Suprapubic skin (tissue), 4 donors: ENCODE results near the gene ENO4.

Experiments
- CTCF ChIP-seq, 2 donors: fragments of 200-600 bp in 1 of 2; fragments of 450-650 bp in 1 of 2; sonication (generic) in 1 of 2; IDR thresholded peaks; one replicate each; pipeline ENCODE4 v1.5.1; 2016 to 2019; ENCODE audit warnings: antibody characterized with exemption in 2 of 2, mild to moderate bottlenecking in 1 of 2, moderate library complexity in 1 of 2
- EP300 ChIP-seq: sonication (generic); formaldehyde crosslinking; IDR thresholded peaks from one replicate; pipeline ENCODE4 v1.6.1; 2017; ENCODE audit warnings: antibody characterized with exemption
- POLR2A ChIP-seq, 2 donors: fragments of 450-650 bp; IDR thresholded peaks; one replicate each; pipeline ENCODE4 v1.6.1; 2017; ENCODE audit warnings: antibody characterized with exemption in 2 of 2, mild to moderate bottlenecking in 2 of 2, moderate library complexity in 2 of 2
- POLR2AphosphoS5 ChIP-seq, 3 donors: sonication (generic); formaldehyde crosslinking; IDR thresholded peaks; one replicate each; pipeline ENCODE4 v1.6.1; 2017; ENCODE audit warnings: antibody characterized with exemption in 3 of 3

GRCh38 chr10:116833986-116834985 is 15.0 kb upstream of the ENO4 start:
- TF ChIP-seq POLR2A (IDR thresholded peaks at IDR 0.05): no peak
- no peak for TF ChIP-seq CTCF (IDR thresholded peaks at IDR 0.05)
- TF ChIP-seq EP300: no peak
- TF ChIP-seq POLR2AphosphoS5 (IDR thresholded peaks at IDR 0.05): no peak
